Measurements from ENCODE around the gene RAP1A.

- no peak for TF ChIP-seq CTCF (IDR thresholded peaks at IDR 0.05)
- TF ChIP-seq POLR2AphosphoS5 (IDR thresholded peaks at IDR 0.05): no peak
These were observed 49.7 kb downstream of the RAP1A start for GRCh38 chr1:111669268-111669667.
